GM19025 (cell line): ENCODE results near the gene CIT.
"Not testable (repeated sequence)": the region's sequence is repeated elsewhere in the genome, so short reads cannot be mapped to it uniquely, and the experiment has no call there.

Experiments
- ATAC-seq: cut with Tn5 transposase; IDR thresholded peaks from one replicate; pipeline ENCODE4 v1.9.1; 2021; ENCODE audit warnings: mild to moderate bottlenecking, low read depth, moderate library complexity; ENCODE audit not compliant: unreplicated experiment

CIT gene, protein sequence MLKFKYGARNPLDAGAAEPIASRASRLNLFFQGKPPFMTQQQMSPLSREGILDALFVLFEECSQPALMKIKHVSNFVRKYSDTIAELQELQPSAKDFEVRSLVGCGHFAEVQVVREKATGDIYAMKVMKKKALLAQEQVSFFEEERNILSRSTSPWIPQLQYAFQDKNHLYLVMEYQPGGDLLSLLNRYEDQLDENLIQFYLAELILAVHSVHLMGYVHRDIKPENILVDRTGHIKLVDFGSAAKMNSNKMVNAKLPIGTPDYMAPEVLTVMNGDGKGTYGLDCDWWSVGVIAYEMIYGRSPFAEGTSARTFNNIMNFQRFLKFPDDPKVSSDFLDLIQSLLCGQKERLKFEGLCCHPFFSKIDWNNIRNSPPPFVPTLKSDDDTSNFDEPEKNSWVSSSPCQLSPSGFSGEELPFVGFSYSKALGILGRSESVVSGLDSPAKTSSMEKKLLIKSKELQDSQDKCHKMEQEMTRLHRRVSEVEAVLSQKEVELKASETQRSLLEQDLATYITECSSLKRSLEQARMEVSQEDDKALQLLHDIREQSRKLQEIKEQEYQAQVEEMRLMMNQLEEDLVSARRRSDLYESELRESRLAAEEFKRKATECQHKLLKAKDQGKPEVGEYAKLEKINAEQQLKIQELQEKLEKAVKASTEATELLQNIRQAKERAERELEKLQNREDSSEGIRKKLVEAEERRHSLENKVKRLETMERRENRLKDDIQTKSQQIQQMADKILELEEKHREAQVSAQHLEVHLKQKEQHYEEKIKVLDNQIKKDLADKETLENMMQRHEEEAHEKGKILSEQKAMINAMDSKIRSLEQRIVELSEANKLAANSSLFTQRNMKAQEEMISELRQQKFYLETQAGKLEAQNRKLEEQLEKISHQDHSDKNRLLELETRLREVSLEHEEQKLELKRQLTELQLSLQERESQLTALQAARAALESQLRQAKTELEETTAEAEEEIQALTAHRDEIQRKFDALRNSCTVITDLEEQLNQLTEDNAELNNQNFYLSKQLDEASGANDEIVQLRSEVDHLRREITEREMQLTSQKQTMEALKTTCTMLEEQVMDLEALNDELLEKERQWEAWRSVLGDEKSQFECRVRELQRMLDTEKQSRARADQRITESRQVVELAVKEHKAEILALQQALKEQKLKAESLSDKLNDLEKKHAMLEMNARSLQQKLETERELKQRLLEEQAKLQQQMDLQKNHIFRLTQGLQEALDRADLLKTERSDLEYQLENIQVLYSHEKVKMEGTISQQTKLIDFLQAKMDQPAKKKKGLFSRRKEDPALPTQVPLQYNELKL (N-terminal part only)

DNA sequence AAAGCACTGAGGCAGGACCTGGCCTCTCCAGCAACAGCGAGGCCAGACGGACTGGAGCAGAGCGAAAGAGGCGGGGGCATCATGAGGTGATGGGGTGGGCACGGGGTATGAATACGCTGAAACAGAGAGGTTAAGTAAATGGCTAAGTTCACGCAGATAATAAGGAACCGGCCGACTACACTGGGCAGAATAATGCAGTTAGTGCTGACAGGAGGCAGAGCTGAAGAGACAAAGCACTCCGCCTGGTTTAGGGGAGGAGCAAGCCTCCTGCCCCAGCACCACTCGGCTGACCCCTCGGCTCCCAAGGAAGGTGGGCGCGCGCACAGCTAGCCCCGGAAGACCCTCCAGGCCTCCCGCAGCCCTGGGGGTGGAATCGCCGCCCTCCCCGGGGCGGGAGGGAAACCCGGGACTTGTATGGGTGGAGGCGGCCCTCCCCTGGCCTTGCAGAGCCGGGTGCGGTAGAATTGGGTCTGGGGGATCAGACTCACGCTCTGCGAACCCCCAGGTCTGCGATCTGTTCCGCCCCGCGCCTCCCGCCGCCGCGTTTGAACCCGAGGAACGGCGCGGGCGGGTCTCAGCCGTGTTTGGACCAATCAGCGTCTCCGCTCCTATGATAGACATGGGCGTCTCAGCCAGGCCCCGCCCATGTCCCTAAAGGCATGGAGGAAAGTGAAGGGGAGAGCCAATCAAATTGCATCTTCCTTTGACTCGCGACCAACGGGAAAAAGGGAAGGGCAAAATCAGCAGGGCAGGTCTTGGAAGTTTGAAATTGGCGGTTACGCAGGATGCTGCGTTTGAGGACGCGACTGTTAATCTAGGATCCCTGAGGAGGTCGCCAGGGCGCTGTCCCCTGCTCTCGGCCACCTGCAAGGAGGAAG is at the start of gene CIT:
Gene CIT (minus strand): TSS at position 560 of the 878 bp plus-strand sequence. CDS start 1,152 bp downstream, outside the sequence.
- peak; percentile 99 for ATAC-seq

DNA sequence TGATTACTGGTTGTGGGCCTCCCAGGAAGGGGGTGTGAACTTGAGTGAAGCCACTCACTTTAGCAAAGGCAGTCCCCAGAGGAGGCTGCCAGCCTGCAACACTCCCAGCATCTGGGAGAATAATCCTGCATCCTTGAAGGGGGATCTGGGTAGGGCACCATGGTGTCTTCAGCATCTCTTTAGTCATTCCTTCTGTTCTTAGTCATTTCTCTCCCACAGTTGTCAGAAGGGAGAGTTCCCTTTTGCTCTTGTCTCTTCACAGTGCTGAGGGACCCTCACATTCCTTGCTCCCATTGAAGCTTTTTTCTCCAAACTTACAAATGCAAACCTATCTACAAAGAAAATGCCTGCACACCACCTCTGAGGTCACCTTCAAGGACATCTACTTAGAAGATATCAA is 48.1 kb upstream of the CIT start:
- ATAC-seq, result no peak

DNA sequence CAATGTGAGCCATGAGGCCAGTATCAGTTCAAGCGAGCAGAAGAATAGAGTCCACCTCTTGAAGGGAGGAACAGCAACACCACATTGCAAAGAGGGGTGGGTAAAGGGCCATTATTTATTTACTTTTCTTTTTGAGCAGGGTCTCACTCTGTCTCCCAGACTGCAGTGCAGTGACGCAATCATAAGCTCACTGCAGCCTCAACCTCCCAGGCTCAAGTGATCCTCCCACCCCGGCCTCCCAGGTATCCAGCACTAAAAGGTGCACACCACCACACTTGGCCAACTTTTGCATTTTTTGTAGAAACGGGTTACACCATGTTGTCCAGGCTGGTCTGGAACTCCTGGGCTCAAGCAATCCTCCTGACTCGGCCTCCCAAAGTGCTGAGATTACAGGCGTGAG is 42.9 kb upstream of the CIT start:
- ATAC-seq, result no peak

DNA sequence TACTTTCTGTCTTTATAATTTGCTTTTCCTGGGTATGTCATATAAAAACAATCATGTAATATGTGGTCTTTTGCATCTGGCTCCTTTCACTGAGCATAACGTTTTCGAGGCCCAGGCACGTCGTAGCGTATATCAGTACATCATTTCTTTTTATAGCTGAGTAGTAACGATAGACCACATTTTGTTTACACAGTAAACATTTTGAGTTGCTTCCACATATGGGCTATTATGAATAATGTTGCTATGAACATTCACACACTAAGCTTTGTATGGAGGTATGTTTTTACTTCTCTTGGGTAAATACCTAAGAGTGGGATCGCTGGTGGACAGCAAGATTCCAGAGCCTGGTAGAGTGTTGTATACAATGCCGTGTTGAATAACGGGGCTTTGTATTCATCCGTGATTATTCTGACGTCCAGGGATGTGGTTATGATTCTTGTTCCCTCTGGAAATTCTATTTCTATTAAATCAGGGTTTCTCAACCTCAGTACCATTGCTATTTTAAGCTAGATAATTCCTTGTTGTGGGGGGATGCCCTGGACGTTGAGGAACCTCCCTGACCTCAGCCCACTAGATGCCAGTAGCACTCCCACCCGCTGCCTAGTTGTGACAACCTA is 38.9 kb upstream of the CIT start:
- ATAC-seq, result no peak

DNA sequence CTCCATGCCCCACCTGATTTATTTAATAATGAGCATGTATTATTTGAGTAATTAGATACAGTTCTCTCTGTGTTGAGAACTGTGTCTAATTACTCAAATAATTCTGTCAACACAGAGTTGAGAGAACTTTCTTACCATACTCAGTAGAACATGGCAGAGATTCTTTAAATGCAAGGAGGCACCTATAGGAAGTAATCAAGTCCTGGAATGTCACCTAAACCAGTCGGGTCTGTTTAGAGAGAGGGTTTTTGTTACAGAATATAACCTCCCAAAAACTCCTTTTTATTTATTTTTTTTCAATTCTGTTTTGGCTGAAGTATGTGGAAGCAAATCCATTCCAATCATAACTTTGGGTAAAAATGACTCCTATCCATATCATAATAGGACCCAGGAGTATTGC is 37.5 kb upstream of the CIT start:
- ATAC-seq, result no peak

DNA sequence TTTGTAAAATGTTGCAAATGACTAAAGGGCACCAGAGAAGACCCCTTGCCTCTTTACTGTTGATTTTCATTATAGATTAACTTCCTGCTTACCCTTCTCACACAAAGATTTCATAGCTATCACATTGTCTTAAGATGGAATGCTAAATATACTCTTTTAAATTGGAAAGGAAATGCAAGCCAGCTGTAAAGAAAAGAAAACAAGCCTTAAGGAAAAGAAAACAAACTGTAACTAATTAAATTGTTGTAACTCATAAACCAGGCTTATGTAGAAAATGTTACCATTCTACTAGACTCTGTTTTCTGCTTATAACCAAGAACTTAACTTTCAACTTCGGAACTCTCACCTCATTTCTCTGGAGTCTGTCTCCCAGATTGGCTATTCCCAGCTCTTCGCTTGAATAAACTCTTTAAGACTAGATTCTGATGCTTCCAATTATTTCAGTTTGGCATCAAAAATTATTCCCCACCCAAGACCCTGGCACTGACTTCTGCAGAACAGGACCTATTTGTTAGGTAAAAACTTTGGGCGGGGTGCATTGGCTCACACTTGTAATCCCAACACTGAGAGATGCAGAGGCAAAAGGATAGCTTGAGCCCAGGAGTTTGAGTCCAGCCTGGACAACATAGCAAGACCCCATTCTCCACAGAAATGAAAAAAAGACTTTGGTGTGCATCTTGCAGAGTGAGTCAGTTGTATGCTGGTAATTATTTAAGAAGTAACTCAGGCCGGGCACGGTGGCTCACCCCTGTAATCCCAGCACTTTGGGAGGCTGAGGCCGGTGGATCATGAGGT is 36.6 kb upstream of the CIT start:
- no peak for ATAC-seq

DNA sequence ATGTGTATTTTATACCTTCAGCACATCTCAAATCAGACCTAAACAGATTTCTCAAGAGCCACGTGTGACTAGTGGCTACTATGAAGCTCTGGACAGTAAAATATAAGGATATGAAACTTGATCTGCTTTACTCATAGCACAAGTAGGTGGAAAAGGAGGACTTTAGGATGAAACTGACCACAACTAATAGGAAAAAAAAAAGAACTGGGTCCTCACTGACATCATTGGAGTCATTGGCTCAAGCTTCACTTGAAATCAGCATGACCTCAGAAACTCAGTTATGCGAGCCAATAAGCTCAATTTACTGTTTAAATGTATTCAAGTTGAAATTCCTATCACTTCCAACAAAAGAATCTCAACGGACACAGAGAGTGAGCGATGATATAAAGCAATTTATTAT is 34.1 kb upstream of the CIT start:
- no peak for ATAC-seq

DNA sequence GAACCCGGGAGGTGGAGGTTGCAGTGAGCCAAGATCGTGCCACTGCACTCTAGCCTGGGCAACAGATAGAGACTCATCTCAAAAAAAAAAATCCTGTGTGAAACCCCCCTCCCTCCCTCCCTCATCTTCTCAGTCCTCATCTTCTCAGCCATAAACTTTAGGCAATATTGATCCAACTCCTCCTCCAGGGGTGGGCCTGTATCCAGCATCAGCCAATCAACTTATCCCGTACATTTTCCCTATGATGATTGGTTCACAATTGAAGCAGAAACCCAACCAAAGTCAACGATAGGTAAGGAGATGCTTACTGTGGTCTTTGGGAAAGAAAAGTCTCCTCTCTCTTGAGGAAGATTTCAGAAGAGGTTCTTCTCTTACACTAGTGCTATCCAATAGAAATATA is 33.5 kb upstream of the CIT start:
- ATAC-seq, result no peak

DNA sequence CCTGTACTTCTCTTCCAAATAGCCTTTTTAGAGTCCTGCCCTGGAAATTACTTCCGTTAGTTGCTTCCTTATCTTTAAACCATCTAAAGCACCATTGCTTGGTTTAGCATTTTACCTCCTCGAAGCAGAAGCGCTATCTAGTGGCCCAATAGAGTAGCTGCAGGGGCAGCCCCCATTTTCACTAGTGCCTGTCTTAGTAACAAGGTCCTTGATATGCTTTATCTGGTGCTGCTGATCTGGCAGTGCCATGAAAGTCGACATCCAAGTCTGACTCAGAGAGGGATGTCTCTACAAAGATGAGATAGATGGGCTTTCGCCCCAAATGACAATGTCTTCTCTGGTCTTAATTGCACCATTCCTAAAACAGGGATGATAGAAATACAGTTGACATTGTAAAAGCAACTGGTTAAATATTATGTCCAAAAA is 25.0 kb upstream of the CIT start:
- ATAC-seq, result no peak

DNA sequence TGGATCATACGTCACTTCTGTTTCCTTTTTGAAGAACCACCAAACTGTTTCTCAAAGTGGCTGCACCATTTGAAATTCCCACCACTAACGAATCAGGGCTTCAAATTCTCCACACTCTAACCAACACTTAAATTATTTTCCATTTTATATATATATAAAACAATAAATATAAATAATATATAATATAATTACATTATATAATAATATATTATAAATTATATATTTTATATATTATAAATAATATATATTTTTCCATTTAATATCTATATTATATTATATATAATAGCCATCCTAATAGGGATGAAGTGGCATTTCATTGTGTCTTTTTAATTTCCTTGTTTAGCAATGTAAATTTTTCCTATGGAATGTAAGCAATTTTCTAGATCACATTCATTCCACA is 24.6 kb upstream of the CIT start:
- no peak for ATAC-seq

DNA sequence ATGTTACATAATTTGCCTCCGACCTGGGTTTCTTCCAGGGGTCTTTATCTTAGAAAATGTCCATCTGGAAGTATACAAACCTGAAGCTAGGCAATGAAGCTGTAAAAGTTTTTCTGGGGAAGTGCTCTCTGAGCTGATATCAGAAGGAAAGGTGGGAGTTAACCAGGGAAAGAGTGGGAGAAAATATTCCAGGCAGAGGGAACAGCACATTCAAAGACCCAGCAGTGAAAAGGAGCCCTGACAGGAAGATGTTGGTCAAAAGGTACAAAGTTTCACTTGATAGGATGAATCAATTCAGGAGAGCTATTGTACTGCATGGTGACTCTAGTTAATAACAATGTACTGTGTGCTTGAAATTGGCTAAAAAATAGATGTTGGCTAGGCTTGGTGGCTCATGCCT is 17.8 kb upstream of the CIT start:
- ATAC-seq, result no peak

DNA sequence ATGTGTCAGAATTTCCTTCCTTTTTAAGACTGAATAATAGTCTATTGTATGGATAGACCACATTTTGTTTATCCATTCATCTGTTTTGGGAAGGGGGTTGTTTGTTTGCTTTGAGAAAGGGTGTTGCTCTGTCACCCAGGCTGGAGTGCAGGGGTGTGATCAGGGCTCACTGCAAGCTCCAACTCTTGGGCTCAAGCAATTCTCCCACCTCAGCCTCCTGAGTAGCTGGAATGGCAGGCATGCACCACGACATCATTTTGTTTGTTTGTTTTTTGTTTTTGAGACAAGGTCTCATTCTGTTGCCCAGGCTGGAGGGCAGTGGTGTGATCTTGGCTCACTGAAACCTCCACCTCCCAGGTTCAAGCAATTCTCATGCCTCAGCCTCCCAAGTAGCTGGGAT is 15.5 kb upstream of the CIT start:
- not testable (repeated sequence) for ATAC-seq

DNA sequence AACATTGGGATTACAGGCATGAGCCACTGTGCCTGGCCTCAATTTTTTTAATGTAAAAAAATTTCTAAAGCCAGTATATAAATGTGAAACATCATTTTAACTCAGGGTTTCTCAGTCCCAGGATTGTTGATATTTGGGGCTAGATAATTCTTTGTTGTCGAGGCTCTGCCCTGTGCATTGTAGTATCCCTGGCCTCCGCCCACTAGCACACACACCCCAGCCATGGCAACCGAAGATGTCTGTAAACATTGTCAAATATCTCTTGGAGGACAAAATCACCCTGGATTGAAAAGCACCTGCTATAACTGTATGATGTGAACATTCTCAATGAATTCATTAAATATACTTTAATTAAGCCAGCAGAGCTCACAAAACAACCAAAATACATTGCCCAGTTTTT is 8.4 kb upstream of the CIT start:
- ATAC-seq, result no peak

DNA sequence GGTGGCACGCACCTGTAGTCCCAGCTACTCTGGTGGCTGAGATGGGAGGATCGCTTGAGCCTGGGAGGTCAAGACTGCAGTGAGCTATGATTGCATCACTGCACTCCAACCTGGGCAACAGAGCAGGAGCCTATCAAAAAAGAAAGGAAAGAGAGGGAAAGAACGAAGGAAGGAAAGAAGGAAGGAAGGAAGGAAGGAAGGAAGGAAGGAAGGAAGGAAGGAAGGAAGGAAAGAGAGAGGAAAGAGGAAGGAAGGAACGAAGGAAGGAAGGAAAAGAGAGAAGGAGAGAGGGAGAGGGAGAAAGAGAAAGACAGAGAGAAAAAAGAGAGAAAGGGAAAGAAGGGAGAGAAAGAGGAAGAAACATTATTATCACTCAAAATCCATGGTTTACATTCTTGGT is 6.7 kb upstream of the CIT start:
- ATAC-seq, result not testable (repeated sequence)

DNA sequence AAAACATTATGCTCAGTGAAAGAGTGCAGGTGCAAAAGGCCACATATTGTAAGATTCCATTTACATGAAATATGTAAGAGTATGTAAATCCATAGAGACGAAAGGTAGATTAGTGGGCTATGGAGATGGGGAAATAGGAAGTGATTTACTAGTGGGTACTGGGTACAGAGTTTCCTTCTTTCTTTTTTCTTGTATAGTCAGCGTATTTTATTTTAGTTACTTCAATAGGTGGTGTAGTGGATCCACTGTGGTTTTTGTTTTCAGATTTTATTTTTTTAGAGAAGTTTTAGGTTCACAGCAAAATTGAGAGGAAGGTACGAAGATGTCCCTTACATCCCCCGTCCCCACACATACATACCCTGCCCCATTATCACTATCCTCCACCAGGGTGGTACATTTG is 6.1 kb upstream of the CIT start:
- no peak for ATAC-seq

DNA sequence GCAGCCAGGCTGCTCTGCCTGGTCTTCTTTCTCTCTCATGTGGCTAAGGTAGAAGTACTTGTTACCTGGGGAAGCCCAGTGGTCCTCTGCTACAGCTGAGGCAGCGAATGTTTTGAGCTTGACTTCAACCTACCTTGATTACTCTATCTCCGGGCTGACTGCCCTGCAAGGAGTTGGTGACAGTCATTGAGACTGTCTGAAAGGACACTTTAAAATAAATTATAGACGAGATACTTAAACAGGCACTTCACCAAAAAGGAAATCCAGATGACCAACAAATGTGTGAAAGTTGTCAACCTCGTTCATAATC is 474 bp upstream of the CIT start:
- ATAC-seq, result peak; percentile 42

DNA sequence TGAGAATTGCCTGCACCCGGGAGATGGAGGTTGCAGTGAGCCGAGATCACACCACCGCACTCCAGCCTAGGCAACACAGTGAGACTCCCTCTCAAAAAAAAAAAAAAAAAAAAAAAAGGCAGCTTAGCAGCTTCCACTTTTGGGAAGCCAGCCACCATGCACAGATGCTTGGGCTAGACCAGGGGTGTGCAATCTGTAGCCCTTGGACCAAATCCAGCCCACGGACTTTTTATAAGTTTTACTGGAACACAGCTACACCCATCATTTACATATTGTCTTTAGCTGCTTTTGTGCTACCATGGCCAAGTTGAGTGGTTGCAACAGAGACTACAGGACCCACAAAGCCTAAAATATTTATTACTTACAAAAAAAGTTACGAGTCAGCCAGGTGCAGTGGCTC is 6.7 kb downstream of the CIT start:
- no peak for ATAC-seq

DNA sequence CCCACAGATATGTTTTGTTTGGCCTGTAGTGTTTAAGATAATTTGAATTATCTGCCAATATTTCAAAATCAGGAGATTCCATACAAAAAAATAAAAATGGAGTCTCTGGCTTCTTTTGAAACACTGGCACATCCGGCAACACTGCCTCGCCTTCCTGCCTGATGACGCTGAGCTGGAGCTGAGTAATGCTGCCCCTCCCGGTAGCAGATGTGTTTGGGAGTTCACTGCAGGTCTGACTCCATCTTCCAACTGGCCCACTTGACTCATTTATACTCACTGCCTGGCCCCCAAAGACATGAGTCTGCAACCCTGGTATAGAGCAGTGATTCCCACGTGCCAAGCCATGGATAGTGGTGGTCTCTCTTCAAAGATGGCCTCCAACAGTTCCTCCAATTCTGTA is 7.4 kb downstream of the CIT start:
- no peak for ATAC-seq

DNA sequence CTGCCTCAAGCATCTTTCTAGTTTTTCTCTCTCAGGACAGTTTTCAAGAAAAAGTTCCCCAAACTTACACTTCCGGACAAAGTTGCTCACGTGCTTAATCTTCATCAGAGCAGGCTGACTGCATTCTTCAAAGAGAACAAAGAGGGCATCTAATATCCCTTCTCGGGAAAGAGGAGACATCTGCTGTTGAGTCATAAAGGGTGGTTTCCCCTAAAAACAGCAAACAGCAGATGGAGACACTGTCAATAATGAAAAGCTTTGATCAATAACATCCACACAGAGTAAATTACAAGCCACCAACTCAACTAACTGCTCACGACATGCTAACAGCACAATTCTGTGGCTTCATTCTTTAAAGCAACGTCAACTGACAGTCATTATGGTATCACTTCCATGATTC is 8.1 kb downstream of the CIT start:
- no peak for ATAC-seq
